GM21717 (cell line): Measurements from ENCODE around the gene DROSHA.

Source experiments
- ATAC-seq: cut with Tn5 transposase; IDR thresholded peaks from one replicate; pipeline ENCODE4 v1.9.1; 2021; ENCODE audit warnings: mild to moderate bottlenecking, moderate library complexity; ENCODE audit not compliant: unreplicated experiment

DROSHA gene

DNA sequence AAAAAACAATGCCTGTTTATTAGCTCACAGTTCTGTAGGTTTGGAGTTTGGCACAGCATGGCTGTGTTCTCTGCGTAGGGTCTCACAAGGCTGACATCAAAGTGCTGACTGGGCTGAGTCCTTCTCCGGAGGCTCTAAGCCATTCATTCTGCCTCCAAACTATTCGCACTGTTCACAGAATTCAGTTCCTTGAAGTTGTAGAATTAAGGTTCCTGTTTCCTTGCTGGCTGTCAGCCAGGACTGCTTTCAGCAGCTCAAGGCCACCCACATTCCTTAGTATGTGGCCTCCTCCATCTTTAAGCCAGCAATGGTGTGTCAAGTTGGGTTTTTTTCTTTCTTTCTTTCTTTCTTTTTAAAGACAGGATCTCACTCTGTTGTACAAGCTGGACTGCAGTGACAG is 176.6 kb downstream of the DROSHA start:
- no peak for ATAC-seq
